ENCODE data around the gene SUCNR1. TPM values are rescaled to one million over a fixed set of nuclear protein-coding genes. Genes with fewer than 3 reads are reported as not detected.

SUCNR1 gene
- total RNA-seq, 1 experiment from 2014 or later, result not detected

DNA sequence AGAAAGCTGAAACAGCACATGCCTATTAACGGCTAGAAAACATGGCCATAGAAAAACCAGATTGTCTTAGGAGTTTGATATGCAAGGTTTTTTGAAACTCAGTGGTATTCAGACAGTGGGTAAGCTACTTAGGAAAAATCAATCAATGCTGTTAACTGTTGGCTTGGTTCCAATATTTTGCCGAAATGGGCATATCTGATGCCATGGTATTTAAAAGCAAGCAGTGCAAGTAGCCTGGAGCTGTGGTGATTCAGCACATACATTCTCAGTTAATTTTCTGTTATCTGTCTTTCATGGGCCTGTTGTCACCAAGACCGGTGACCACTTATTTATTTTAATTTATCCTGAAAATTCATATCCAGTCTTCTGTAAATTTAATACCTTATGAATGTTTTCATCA is 17.3 kb upstream of the SUCNR1 start:
- H3K14ac ChIP-seq (ENCODE audit: insufficient read depth, low read length), result no peak overlapping the region
- no peak overlapping the region for H3K4me3 Mint-ChIP-seq
- peaks cover 2 to 6% of the 10 kb centered on the region in 2 experiments; a peak in 3 of 5 replicates for H3K9me3 Mint-ChIP-seq
- H4K5ac ChIP-seq (ENCODE audit: insufficient read length, low read depth, low read length), result no peak overlapping the region
- peaks cover 0 to 8% (median 2%) of the 10 kb centered on the region in 3 experiments; a peak in 4 of 7 replicates for H3K36me3 Mint-ChIP-seq (ENCODE audit: insufficient read depth in 1 of 3, low read depth in 3 of 3)
- no peak overlapping the region for H2AK5ac ChIP-seq (ENCODE audit: insufficient read length, low read length)
- H3K4ac ChIP-seq (ENCODE audit: low read depth, low read length), result no peak overlapping the region
- H3K27me3 Mint-ChIP-seq (ENCODE audit: low read depth), result no peaks in the 10 kb centered on the region
- no peaks in the 10 kb centered on the region for H4K20me1 ChIP-seq (ENCODE audit: control insufficient read depth, insufficient read depth, insufficient read length)
- no peaks in the 10 kb centered on the region for H3K79me1 ChIP-seq (ENCODE audit: insufficient read depth, low read depth, low read length, poor library complexity, severe bottlenecking)
- H2AFZ ChIP-seq (ENCODE audit: low read length), result no peak overlapping the region
- H3K79me2 ChIP-seq (ENCODE audit: insufficient read depth, low read length), result no peaks in the 10 kb centered on the region
- no peaks in the 10 kb centered on the region for H3K27me3 ChIP-seq (ENCODE audit: insufficient read depth, low read length)
- H2BK120ac ChIP-seq (ENCODE audit: low read depth, low read length, poor library complexity, severe bottlenecking), result no peak overlapping the region
- no peak overlapping the region for H3K27ac Mint-ChIP-seq
- H3K23me2 ChIP-seq (ENCODE audit: insufficient read length, low read depth, low read length, poor library complexity, severe bottlenecking), result no peaks in the 10 kb centered on the region
- no peak overlapping the region for H3K23ac ChIP-seq (ENCODE audit: insufficient read length, low read depth, low read length)
- H3K4me1 Mint-ChIP-seq, result peaks cover 4 to 5% of the 10 kb centered on the region in 2 experiments; a peak in 3 of 4 replicates
- H3K9me3 ChIP-seq (ENCODE audit: control insufficient read depth, low read depth, low read length), result no peaks in the 10 kb centered on the region
- H3T11ph ChIP-seq (ENCODE audit: low read length), result no peak overlapping the region
- H3K27ac ChIP-seq (ENCODE audit: insufficient read length, low read depth, low read length), result no peak overlapping the region
- no peak overlapping the region for H4K91ac ChIP-seq (ENCODE audit: insufficient read length, low read depth, low read length)
- no peak overlapping the region for H2BK12ac ChIP-seq (ENCODE audit: insufficient read length, low read depth, low read length)
- TF ChIP-seq, protein P1, sequence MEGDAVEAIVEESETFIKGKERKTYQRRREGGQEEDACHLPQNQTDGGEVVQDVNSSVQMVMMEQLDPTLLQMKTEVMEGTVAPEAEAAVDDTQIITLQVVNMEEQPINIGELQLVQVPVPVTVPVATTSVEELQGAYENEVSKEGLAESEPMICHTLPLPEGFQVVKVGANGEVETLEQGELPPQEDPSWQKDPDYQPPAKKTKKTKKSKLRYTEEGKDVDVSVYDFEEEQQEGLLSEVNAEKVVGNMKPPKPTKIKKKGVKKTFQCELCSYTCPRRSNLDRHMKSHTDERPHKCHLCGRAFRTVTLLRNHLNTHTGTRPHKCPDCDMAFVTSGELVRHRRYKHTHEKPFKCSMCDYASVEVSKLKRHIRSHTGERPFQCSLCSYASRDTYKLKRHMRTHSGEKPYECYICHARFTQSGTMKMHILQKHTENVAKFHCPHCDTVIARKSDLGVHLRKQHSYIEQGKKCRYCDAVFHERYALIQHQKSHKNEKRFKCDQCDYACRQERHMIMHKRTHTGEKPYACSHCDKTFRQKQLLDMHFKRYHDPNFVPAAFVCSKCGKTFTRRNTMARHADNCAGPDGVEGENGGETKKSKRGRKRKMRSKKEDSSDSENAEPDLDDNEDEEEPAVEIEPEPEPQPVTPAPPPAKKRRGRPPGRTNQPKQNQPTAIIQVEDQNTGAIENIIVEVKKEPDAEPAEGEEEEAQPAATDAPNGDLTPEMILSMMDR (conservative IDR thresholded peaks at IDR 0.05), result no peak
- H2BK15ac ChIP-seq (ENCODE audit: low read depth, low read length), result no peak overlapping the region
- DNase-seq, result no peak
- H3K4me2 ChIP-seq (ENCODE audit: insufficient read depth, insufficient read length, low read length), result no peak overlapping the region
- H2BK5ac ChIP-seq (ENCODE audit: insufficient read length, low read length), result no peak overlapping the region
- no CpG with 5 or more reads among the region's 3 CpGs for WGBS (ENCODE audit: extremely low coverage, insufficient read length, low lambda C conversion rate)
- no peak overlapping the region for H3K9ac ChIP-seq (ENCODE audit: extremely low read depth, insufficient read length, low read length)
- no peak overlapping the region for H3K56ac ChIP-seq (ENCODE audit: insufficient read length, low read depth, low read length)
- no peak overlapping the region for H2BK20ac ChIP-seq (ENCODE audit: low read depth, low read length, poor library complexity, severe bottlenecking)
- H3K18ac ChIP-seq (ENCODE audit: insufficient read length, low read depth, low read length), result no peak overlapping the region
- H4K8ac ChIP-seq (replicated peaks; ENCODE audit: insufficient read length, low read depth, low read length), result no peak overlapping the region
- no peaks in the 10 kb centered on the region for H3K4me1 ChIP-seq (ENCODE audit: insufficient read depth, low read length)

All from H9 (cell line).